ENCODE data around the gene ESYT2.

Gene ESYT2

GRCh38 chr7:158805414-158805813 is 23.9 kb downstream of the ESYT2 start:
- DNase-seq (ENCODE audit: low read depth in 2 of 2) = no peak

GRCh38 chr7:158804335-158804734 is 25.0 kb downstream of the ESYT2 start:
- DNase-seq (ENCODE audit: low read depth in 2 of 2) = peak in 1 of 2 donors; percentile 26

GRCh38 chr7:158803367-158803969 is 25.8 kb downstream of the ESYT2 start:
- DNase-seq (ENCODE audit: low read depth in 2 of 2) = no peak

- DNase-seq (ENCODE audit: low read depth in 2 of 2) = no peak
These were observed 26.6 kb downstream of the ESYT2 start for GRCh38 chr7:158802535-158803366.

- no peak for DNase-seq (ENCODE audit: low read depth in 2 of 2)
These were observed 30.6 kb downstream of the ESYT2 start for GRCh38 chr7:158798741-158799140.

GRCh38 chr7:158796667-158797066 is 32.6 kb downstream of the ESYT2 start:
- no peak for DNase-seq (ENCODE audit: low read depth in 2 of 2)

- no peak for DNase-seq (ENCODE audit: low read depth in 2 of 2)
These were observed 34.0 kb downstream of the ESYT2 start for GRCh38 chr7:158795272-158795671.

GRCh38 chr7:158791107-158791506 is 38.2 kb downstream of the ESYT2 start:
- no peak for DNase-seq (ENCODE audit: low read depth in 2 of 2)

- no peak for DNase-seq (ENCODE audit: low read depth in 2 of 2)
These were observed 39.5 kb downstream of the ESYT2 start for GRCh38 chr7:158789842-158790241.

- no peak for DNase-seq (ENCODE audit: low read depth in 2 of 2)
These were observed 42.4 kb downstream of the ESYT2 start for GRCh38 chr7:158786898-158787297.

- no peak for DNase-seq (ENCODE audit: low read depth in 2 of 2)
These were observed 45.0 kb downstream of the ESYT2 start for GRCh38 chr7:158784270-158784669.

GRCh38 chr7:158783595-158783994 is 45.7 kb downstream of the ESYT2 start:
- DNase-seq (ENCODE audit: low read depth in 2 of 2) = no peak

GRCh38 chr7:158782761-158783401 is 46.4 kb downstream of the ESYT2 start:
- DNase-seq (ENCODE audit: low read depth in 2 of 2) = no peak

- DNase-seq (ENCODE audit: low read depth in 2 of 2) = no peak
These were observed 47.2 kb downstream of the ESYT2 start for GRCh38 chr7:158781974-158782664.

- DNase-seq (ENCODE audit: low read depth in 2 of 2) = no peak
These were observed 47.9 kb downstream of the ESYT2 start for GRCh38 chr7:158781217-158781973.

GRCh38 chr7:158779061-158780000 is 50.0 kb downstream of the ESYT2 start:
- DNase-seq (ENCODE audit: low read depth in 2 of 2) = no peak

- no peak for DNase-seq (ENCODE audit: low read depth in 2 of 2)
These were observed 50.8 kb downstream of the ESYT2 start for GRCh38 chr7:158778471-158778870.

- DNase-seq (ENCODE audit: low read depth in 2 of 2) = no peak
These were observed 51.5 kb downstream of the ESYT2 start for GRCh38 chr7:158777793-158778192.

- DNase-seq (ENCODE audit: low read depth in 2 of 2) = no peak
These were observed 52.8 kb downstream of the ESYT2 start for GRCh38 chr7:158776474-158776873.

GRCh38 chr7:158774952-158775351 is 54.4 kb downstream of the ESYT2 start:
- DNase-seq (ENCODE audit: low read depth in 2 of 2) = no peak

Data from stimulated activated CD8-positive, alpha-beta memory T cell treated with anti-CD3 and anti-CD28 coated beads, Interleukin-15, amount 100 ng/mL, for 4 hours (primary cell).